ENCODE measurements around the gene PIP5KL1.

Gene PIP5KL1

DNA sequence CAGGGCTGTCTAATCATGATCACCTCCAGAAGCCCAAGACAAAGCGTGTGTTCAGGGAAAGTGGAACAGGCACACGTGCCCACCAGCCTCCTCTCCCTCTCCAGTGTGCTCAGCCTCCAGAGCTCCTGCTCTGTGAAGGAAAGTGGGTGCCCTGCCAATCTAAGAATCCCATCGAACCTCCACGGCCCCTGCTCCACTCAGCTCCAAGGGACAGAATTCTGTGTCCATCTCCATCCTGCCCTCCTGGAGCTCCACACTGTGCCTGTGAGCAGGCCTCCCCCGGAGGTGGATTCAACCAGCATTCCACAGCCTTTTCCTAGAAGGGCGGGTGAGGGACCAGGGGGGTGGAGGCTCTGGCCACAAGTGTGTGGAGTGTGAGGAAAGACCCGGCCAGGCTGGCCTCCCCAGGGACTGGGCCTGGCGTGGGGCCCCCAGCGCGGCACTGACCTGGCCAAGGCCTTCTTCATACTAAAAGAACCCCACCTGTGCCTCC is 44.2 kb upstream of the PIP5KL1 start:
- Histone ChIP-seq H3K27ac (ENCODE audit: insufficient read depth, low read depth, low read length, poor library complexity, severe bottlenecking) (no peak overlapping the region), H3K4me1 (ENCODE audit: control insufficient read depth, insufficient read depth, low read length) (peaks cover 71% of the 10 kb centered on the region), H3K27me3 (ENCODE audit: control insufficient read depth, insufficient read depth, low read length, poor library complexity, severe bottlenecking) (no peaks in the 10 kb centered on the region), H3K4me3 (ENCODE audit: insufficient read depth, low read depth, low read length) (no peak overlapping the region), H3K9me3 (ENCODE audit: control insufficient read depth, low read length) (no peaks in the 10 kb centered on the region), H3K36me3 (ENCODE audit: control insufficient read depth, insufficient read depth, low read length) (no peaks in the 10 kb centered on the region)
- WGBS, 2 experiments = 72% methylated on average over 10 of the region's 10 CpGs

DNA sequence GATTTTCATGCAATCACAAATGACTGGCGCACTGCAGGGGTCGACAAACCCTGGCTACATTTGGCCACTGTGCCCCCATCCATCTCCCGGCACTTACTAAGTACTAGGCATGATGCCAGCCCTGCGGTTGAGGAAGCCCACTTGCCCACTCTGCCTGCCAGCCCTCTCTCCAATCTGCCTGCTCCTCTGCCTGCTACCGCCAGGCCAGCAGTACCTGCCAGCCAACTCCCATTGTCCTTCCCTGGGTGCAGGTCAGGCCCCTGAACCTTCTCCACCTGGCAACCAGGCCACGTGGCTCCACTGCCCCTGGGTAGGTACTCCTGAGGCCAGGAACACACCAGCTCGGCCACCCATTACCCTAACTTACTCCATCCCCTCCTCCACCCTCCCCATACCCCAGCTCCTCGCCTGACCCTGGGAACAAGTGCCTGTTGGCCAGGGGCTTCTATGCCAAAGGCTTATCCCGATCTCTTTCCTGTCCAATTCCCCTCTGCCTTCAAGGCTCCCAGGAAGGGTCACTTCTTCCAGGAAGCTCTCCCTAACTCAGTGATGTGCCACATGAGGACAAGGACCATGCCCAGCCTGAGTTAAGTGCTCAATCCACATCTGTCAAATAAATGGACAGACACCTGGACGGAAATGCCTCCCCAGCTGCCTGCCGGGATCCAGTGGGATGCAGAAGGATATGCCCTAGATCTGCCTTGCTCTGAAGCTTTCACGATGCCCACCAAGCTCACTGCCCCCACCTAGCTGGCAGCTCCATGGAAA is 43.6 kb upstream of the PIP5KL1 start:
- Histone ChIP-seq H3K4me3 (ENCODE audit: insufficient read depth, low read depth, low read length) (no peak overlapping the region), H3K27me3 (ENCODE audit: control insufficient read depth, insufficient read depth, low read length, poor library complexity, severe bottlenecking) (no peaks in the 10 kb centered on the region), H3K27ac (ENCODE audit: insufficient read depth, low read depth, low read length, poor library complexity, severe bottlenecking) (no peak overlapping the region), H3K4me1 (ENCODE audit: control insufficient read depth, insufficient read depth, low read length) (peaks cover 75% of the 10 kb centered on the region), H3K9me3 (ENCODE audit: control insufficient read depth, low read length) (no peaks in the 10 kb centered on the region), H3K36me3 (ENCODE audit: control insufficient read depth, insufficient read depth, low read length) (no peaks in the 10 kb centered on the region)
- WGBS, 2 experiments = 84 to 86% methylated on average over 12 of the region's 12 CpGs

DNA sequence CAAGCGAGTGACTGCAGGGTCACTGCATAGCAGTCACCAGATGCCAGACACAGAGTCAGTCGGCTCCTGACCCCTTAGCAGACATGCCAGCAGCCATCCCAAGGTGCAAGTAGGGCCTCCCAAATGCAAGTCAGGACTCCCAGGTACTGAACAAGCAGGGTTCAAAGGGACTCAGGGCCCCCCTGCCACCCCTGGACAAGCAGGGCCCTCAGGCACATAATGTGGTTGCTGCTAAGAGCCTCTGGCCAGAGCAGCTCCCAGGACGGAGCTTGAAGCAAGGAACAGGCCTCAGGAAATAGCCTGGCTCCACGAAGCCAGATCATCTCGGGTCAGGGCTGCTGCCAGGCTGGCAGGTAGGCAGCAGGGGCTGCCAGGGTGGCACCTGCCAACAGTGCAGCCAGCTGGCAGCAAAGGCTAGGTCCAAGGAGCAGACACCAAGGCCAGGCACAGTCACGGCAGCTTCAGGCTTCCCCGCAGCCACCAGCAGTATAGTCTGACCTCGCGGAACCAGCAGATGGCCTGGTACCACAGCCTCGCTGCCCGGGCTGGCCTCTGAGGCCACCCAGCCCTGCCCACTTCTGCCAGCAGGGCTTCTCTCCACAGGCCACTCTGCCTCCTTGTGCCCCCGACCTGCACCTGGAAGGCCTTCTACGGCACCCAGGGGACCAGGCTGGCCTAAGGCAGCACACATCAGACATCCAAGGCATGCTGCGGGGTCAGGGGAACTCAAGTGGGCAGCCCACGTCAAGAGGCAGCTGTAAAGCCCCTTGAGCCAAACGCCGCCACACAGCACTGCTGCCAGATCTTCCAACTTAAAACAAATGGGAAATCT is 42.8 kb upstream of the PIP5KL1 start:
- H3K27me3 ChIP-seq (ENCODE audit: control insufficient read depth, insufficient read depth, low read length, poor library complexity, severe bottlenecking) = no peaks in the 10 kb centered on the region
- no peaks in the 10 kb centered on the region for H3K36me3 ChIP-seq (ENCODE audit: control insufficient read depth, insufficient read depth, low read length)
- no peak overlapping the region for H3K27ac ChIP-seq (ENCODE audit: insufficient read depth, low read depth, low read length, poor library complexity, severe bottlenecking)
- H3K4me3 ChIP-seq (ENCODE audit: insufficient read depth, low read depth, low read length) = no peak overlapping the region
- no peaks in the 10 kb centered on the region for H3K9me3 ChIP-seq (ENCODE audit: control insufficient read depth, low read length)
- peaks cover 73% of the 10 kb centered on the region for H3K4me1 ChIP-seq (ENCODE audit: control insufficient read depth, insufficient read depth, low read length)
- 90 to 91% methylated on average over 17 of the region's 17 CpGs for WGBS, 2 experiments

DNA sequence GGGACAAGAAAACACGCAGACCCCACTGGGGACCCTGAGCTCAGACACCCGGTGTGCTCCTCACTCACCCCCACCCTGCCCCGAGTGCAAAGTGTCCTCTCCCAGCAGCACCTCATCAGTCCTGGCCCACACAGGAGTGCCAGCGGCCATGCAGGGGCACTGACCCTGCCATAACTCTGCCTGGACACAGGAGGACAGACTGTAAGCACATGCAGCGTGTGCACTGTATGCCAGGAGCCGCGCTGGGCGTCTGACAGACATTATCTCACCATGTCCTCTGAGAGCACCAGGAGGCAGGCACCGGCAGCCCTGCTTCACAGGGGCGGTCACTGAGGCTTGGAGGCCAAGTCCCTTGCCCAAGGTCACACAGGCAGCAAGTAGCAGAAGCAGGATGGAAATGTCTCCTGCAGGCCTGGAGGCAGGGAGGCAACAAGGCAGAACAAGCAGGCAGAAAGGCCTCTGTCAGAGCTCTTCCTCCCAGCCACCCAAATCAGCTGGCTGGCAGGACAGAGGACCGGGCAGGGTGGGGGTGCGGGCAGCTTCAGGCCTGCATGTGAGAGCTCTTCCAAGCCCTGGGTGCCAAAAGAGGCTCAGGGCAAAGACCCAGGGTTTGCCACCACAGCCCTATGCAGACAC is 41.8 kb upstream of the PIP5KL1 start:
- H3K27me3 ChIP-seq (ENCODE audit: control insufficient read depth, insufficient read depth, low read length, poor library complexity, severe bottlenecking) = no peaks in the 10 kb centered on the region
- 85 to 89% methylated on average over 12 of the region's 12 CpGs for WGBS, 2 experiments
- no peaks in the 10 kb centered on the region for H3K9me3 ChIP-seq (ENCODE audit: control insufficient read depth, low read length)
- peaks cover 63% of the 10 kb centered on the region for H3K4me1 ChIP-seq (ENCODE audit: control insufficient read depth, insufficient read depth, low read length)
- no peak overlapping the region for H3K4me3 ChIP-seq (ENCODE audit: insufficient read depth, low read depth, low read length)
- no peaks in the 10 kb centered on the region for H3K36me3 ChIP-seq (ENCODE audit: control insufficient read depth, insufficient read depth, low read length)
- H3K27ac ChIP-seq (ENCODE audit: insufficient read depth, low read depth, low read length, poor library complexity, severe bottlenecking) = peak overlapping the region; percentile 23

DNA sequence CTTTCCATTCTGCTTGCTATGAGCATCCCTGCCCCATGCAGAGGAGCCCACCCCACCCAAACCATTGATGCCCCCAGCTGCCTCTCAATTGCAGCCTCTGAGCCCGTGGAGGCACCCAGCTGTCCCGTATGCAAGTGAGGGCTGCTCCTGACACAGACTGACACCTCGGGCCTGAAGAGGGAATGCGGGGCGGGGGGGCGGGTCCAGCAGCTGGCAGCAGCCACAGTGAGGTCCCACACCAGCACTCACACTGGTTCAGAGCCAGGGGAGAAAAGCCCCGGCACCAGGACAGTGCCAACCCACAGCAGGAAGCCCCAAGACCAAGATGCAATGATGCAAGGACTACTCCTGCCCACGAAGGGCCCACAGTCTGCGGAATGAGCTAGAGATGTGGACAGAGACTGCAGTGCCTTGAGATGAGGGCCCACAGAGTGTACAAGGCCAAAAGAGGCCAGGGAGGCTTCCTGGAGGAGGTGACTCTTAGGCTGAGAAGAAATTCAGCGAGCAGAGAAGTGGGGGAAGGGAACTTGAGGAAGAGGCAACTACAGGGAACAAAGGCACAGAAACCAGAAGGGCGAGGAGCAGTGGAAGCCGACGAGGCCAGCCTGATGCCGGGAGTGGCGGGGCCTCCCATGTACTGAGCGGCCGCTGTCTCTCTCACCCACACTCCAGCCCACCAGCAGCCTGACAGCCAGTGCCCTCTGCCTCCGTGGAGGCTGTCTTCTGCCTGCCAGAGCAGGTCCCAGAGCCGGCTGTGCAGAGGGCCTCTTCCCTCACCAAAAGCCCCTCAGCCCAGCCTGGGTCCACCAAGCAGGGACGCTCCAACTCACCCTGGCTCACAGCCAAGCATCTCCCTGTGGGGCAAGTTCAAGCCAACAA is 41.0 kb upstream of the PIP5KL1 start:
- H3K27ac ChIP-seq (ENCODE audit: insufficient read depth, low read depth, low read length, poor library complexity, severe bottlenecking) = peak overlapping the region; percentile 26
- peaks cover 56% of the 10 kb centered on the region for H3K4me1 ChIP-seq (ENCODE audit: control insufficient read depth, insufficient read depth, low read length)
- no peaks in the 10 kb centered on the region for H3K36me3 ChIP-seq (ENCODE audit: control insufficient read depth, insufficient read depth, low read length)
- 28 to 32% methylated on average over 20 of the region's 20 CpGs for WGBS, 2 experiments
- no peaks in the 10 kb centered on the region for H3K27me3 ChIP-seq (ENCODE audit: control insufficient read depth, insufficient read depth, low read length, poor library complexity, severe bottlenecking)
- H3K4me3 ChIP-seq (ENCODE audit: insufficient read depth, low read depth, low read length) = no peak overlapping the region
- H3K9me3 ChIP-seq (ENCODE audit: control insufficient read depth, low read length) = no peaks in the 10 kb centered on the region

GRCh38 chr9:127970401-127971313 is 40.1 kb upstream of the PIP5KL1 start:
- 72 to 73% methylated on average over 16 of the region's 16 CpGs for WGBS, 2 experiments
- H3K4me1 ChIP-seq (ENCODE audit: control insufficient read depth, insufficient read depth, low read length) = peaks cover 56% of the 10 kb centered on the region
- H3K27me3 ChIP-seq (ENCODE audit: control insufficient read depth, insufficient read depth, low read length, poor library complexity, severe bottlenecking) = no peaks in the 10 kb centered on the region
- H3K9me3 ChIP-seq (ENCODE audit: control insufficient read depth, low read length) = no peaks in the 10 kb centered on the region
- H3K36me3 ChIP-seq (ENCODE audit: control insufficient read depth, insufficient read depth, low read length) = no peaks in the 10 kb centered on the region
- no peak overlapping the region for H3K4me3 ChIP-seq (ENCODE audit: insufficient read depth, low read depth, low read length)
- peak overlapping the region; percentile 26 for H3K27ac ChIP-seq (ENCODE audit: insufficient read depth, low read depth, low read length, poor library complexity, severe bottlenecking)

GRCh38 chr9:127968700-127969383 is 38.3 kb upstream of the PIP5KL1 start:
- Histone ChIP-seq H3K27me3 (ENCODE audit: control insufficient read depth, insufficient read depth, low read length, poor library complexity, severe bottlenecking) (no peaks in the 10 kb centered on the region), H3K9me3 (ENCODE audit: control insufficient read depth, low read length) (no peaks in the 10 kb centered on the region), H3K27ac (ENCODE audit: insufficient read depth, low read depth, low read length, poor library complexity, severe bottlenecking) (no peak overlapping the region), H3K4me3 (ENCODE audit: insufficient read depth, low read depth, low read length) (no peak overlapping the region), H3K4me1 (ENCODE audit: control insufficient read depth, insufficient read depth, low read length) (peaks cover 45% of the 10 kb centered on the region), H3K36me3 (ENCODE audit: control insufficient read depth, insufficient read depth, low read length) (no peaks in the 10 kb centered on the region)
- 92 to 94% methylated on average over 10 of the region's 10 CpGs for WGBS, 2 experiments

- no peaks in the 10 kb centered on the region for H3K9me3 ChIP-seq (ENCODE audit: control insufficient read depth, low read length)
- H3K4me1 ChIP-seq (ENCODE audit: control insufficient read depth, insufficient read depth, low read length) = peaks cover 38% of the 10 kb centered on the region
- H3K27me3 ChIP-seq (ENCODE audit: control insufficient read depth, insufficient read depth, low read length, poor library complexity, severe bottlenecking) = no peaks in the 10 kb centered on the region
- WGBS, 2 experiments = 85 to 89% methylated on average over 3 of the region's 3 CpGs
- H3K4me3 ChIP-seq (ENCODE audit: insufficient read depth, low read depth, low read length) = no peak overlapping the region
- H3K27ac ChIP-seq (ENCODE audit: insufficient read depth, low read depth, low read length, poor library complexity, severe bottlenecking) = no peak overlapping the region
- no peaks in the 10 kb centered on the region for H3K36me3 ChIP-seq (ENCODE audit: control insufficient read depth, insufficient read depth, low read length)
These were observed 37.5 kb upstream of the PIP5KL1 start for GRCh38 chr9:127968042-127968441.
